Globus pallidus (tissue), 1 donor: Measurements from ENCODE around the gene MAGEA11.
"Not testable (repeated sequence)": the region's sequence is repeated elsewhere in the genome, so short reads cannot be mapped to it uniquely, and the experiment has no call there.

Source experiments
- DNase-seq: peaks from one replicate; pipeline ENCODE4 v3.0.0-alpha.2; 2015; ENCODE audit warnings: low spot score

MAGEA11 gene

DNA sequence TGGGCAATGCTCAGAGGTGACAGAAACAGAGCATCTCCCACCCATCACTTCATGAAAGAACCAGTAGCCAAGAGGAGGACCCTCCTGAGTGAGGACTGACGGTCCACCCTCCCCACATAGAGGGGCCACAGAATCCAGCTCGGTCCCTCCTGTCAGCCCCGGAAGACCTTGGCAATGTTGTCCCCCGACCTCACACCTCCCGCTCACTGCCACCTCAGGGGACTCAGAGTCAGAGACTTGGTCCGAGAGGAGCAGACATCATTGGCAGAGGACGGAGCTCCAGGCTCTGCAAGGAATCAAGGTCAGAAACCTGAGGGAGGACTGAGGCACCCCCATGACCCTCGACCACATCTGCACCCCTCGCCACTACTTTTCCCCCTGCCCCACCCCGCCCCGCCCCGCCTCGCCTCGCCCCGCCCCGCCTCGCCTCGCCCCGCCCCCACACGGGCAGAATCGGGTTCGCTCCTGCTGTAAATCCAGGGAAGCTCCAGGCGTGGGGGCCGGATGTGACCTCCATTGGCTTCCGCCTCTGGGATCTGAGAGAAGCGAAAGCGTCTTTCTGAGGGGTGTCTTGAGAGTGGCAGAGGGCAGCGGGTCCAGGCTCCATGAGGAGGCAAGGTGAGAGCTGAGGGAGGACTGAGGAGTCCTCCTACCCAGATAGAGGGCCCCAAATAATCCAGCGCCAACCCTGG, at the start of gene MAGEA11:
Gene MAGEA11, plus strand, starts transcription at position 516 of the 692 bp plus-strand sequence. CDS start 1,100 bp downstream, outside the sequence.
- DNase-seq = no peak

- not testable (repeated sequence) for DNase-seq
Observed at GRCh38 chrX:149675088-149675487, 36.8 kb upstream of the MAGEA11 start.

GRCh38 chrX:149675554-149675953, 36.3 kb upstream of the MAGEA11 start:
- DNase-seq = not testable (repeated sequence)

- not testable (repeated sequence) for DNase-seq
Observed at GRCh38 chrX:149679164-149679678, 32.6 kb upstream of the MAGEA11 start.

DNA sequence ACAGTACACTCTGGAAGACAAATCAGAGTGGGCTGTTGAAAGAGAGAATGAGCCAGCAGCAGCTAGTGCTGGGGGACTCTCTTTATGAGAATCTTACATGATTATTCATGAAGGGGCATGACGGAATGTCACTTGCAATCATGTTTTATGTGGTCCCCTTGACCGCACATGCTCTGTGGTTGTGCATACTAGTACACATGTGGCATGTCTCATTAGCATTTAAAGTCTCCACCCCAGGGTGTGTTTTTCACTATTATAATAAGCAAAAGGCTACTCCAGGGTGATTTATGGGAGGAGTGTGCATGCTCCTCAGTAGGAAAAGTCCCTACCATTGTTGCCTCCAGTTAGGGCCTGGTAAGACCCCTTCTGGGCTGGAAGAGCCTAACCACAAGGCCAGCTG, 30.7 kb upstream of the MAGEA11 start:
- DNase-seq = no peak

GRCh38 chrX:149682031-149682430, 29.8 kb upstream of the MAGEA11 start:
- DNase-seq = no peak

- no peak for DNase-seq
Observed at GRCh38 chrX:149682956-149683947, 28.6 kb upstream of the MAGEA11 start.

DNA sequence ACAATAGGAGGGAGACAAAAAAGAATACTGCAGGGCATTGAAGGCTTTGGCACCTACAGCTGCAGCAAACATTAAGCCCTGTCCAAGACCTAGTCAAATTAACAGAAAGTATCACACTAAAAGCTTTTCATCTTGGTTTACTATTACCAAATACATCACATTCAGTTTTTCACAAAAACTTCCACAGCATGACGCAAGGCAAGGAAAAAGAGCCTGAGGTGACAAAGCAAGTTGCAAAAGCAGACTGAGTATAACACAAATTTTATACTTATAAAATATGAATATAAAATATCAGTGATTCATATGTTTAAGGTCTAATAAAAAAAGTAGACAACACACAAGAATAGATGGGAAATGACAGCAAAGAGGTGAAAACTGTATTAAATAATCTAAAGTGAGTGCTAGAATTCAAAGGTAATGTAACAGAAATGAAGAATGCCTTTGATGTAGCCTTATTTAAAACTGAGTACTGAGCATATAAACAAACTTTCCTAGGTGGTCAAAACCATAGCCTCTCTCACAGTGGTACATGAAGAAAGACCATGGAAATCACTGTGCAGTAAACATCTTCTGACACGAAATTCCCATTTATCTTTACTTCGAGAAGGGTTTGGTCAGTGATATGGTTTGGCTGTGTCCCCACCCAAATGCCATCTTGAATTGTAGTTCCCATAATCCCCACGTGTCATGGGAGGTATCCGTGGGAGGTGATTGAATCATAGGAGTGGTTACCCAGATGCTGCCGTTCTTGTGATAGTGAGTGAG, 27.7 kb upstream of the MAGEA11 start:
- DNase-seq = no peak

- DNase-seq = no peak
Observed at GRCh38 chrX:149687991-149688390, 23.9 kb upstream of the MAGEA11 start.

DNA sequence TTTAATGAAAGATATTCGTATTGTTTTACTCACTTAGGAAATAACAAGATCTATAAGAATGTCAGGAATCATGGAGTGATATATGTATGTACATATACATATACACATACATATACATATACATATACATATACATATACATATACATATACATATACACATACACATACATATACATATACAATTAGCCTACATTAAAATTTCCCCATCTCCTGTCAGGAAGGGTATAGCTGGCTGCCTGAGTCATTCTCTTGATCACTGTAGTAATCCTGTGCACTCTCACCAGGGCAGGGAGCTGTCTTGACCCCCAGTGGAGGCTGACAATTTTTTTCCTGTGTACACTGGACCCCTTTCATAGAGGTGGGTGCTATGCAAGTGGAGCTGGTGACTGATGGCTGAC, 23.3 kb upstream of the MAGEA11 start:
- no peak for DNase-seq

GRCh38 chrX:149691794-149692193, 20.1 kb upstream of the MAGEA11 start:
- DNase-seq = no peak

DNA sequence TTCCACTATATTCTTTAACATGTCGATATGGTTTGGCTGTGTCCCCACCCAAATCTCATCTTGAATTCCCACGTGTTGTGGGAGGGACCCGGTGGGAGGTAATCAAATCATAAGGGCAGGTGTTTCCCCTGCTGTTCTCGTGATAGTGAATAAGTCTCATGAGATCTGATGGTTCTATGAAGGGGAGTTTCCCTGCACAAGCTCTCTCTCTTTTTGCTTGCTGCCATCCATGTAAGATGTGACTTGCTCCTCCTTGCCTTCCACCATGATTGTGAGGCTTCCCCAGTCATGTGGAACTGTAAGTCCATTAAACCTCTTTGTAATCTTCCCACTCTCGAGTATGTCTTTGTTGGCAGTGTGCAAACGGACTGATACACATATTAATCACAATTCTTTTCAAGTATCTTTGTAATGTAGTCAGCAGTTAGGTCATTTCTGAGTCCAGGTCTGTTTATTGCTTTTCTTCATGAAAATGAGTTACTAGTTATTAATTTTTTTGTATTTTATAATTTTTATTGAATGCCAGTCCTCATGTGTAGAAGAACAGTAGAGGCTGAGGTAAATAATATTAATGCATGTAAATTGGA, 19.1 kb upstream of the MAGEA11 start:
- DNase-seq = not testable (repeated sequence)

GRCh38 chrX:149699761-149700160, 12.1 kb upstream of the MAGEA11 start:
- no peak for DNase-seq

- no peak for DNase-seq
Observed at GRCh38 chrX:149704664-149705063, 7.2 kb upstream of the MAGEA11 start.

GRCh38 chrX:149707147-149707901, 4.5 kb upstream of the MAGEA11 start:
- no peak for DNase-seq

DNA sequence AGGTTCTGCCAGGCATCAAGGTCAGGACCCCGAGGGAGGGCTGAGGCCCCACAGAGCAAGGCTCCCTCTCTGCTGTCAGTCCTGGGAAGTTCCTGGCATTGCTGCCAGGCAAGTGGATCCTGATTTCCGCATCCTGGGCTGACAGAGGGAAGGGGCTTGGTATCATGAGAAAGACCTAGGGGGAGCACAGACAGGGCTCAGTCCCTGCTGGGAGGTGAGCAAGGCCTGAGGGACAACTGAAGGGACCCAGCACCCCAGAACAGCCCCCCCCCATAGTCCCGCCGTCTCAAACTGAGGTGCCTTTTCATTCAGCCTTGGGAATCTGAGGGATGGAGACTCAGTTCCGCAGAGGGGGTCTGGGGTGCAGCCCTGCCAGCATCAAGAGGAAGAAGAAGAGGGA, 971 bp downstream of the MAGEA11 start:
- no peak for DNase-seq

DNA sequence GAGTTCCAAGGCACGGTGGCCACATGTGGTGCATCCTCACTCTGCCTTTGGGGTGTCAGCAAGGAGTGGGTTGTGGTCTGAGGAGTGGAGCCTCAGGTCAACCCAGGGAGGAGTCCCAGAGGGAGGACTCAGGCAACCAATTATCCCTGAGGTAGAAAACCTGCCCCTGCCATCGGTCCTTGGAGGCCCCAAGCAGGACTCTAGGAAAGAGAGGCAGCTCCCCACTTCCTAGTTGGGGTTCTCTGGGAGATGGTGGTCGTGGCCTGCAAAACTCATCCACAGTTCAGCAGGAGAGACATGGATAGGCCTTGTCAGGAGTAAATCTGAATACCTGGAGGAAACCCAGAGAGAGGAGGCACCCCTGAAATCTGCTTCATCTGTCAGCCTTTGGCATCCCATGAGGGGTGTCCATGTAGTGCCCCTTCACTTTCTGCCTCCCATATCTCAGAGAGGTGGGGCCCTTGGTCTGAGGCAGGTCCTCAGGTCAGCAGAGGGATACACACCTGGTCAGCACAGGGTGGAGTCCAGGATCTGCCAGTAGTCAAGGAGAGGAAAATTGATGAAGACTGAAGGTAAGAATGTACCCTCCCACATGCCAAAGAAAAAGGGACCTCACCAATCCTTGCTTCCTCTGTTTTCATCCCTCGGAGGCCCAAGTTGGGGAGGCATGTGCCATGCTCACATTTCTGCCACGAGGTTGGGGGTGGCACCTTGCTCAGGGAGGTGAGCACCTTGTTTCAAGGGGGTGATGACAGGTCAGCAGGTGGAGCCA, 1.6 kb downstream of the MAGEA11 start:
- no peak for DNase-seq

GRCh38 chrX:149715468-149715867, 3.6 kb downstream of the MAGEA11 start:
- no peak for DNase-seq

DNA sequence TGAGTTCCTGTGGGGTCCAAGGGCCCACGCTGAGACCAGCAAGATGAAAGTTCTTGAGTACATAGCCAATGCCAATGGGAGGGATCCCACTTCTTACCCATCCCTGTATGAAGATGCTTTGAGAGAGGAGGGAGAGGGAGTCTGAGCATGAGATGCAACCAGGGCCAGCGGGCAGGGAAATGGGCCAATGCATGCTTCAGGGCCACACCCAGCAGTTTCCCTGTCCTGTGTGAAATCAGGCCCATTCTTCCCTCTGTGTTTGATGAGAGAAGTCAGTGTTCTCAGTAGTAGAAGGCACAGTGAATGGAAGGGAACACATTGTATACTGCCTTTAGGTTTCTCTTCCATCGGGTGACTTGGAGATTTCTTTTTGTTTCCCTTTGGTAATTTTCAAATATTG, 4.8 kb downstream of the MAGEA11 start:
- no peak for DNase-seq

DNA sequence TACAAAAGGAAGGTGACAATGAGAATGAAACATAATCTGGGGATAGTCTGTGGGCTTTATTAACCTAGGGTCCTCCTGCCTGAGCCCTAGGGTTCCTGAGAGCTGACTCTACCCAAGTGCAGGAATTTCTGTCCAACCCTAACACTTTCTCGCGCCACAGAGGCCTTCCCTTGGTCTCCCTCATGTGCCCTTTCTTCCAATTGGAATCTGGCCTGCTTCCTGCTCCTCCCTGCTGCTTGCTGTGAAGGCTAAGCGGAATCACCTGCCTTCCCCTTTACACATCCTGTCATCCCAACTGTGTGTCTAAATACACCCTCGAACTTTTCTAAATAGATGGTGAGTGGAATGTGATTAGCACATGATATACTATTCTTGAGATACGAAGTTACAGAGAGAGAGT, 5.9 kb downstream of the MAGEA11 start:
- DNase-seq = no peak
